IMR-90 (cell line): ENCODE measurements around the gene ABCC3. TPM values are rescaled to one million over a fixed set of nuclear protein-coding genes. Genes with fewer than 3 reads are reported as not detected.

ENCODE experiments used
- ATAC-seq: fragments of 200-7000 bp; cut with Tn5 transposase; 2 replicates; pipeline ENCODE4 v1.9.1; 2020; ENCODE audit warnings: low read depth, mild to moderate bottlenecking, moderate library complexity
- BruUV-seq: library from RNA; stranded (reverse); fragments of 400-500 nt; replicated peaks from 2 replicates; lab custom pipeline; 2021; lab: Mats Ljungman, UMichigan
- CTCF ChIA-PET: fragments of 300-600 bp; formaldehyde crosslinking; extraction: SDS; loops from one replicate; lab custom pipeline; 2021; ENCODE audit warnings: antibody characterized with exemption; lab: Yijun Ruan, JAX
- POLR2A ChIA-PET: fragments of 300-600 bp; sonication (Branson Sonifier 250); formaldehyde crosslinking; loops from one replicate; lab custom pipeline; 2022; ENCODE audit warnings: antibody characterized with exemption; ENCODE audit not compliant: unreplicated experiment; lab: Charles Lee
- DNase-seq: peaks from one replicate; pipeline ENCODE4 v3.0.0; 2013
- H2AFZ ChIP-seq: replicated peaks from 2 replicates; pipeline ENCODE3; 2013; ENCODE audit warnings: low read length, mild to moderate bottlenecking; ENCODE audit not compliant: poor library complexity
- H2AK5ac ChIP-seq: 2 replicates; pipeline ENCODE4 v1.6.1; 2013; ENCODE audit warnings: low read depth, low read length, inconsistent platforms
- H2AK9ac ChIP-seq: replicated peaks from 2 replicates; pipeline ENCODE3; 2013; ENCODE audit warnings: mild to moderate bottlenecking, low read depth, low read length, moderate library complexity; ENCODE audit not compliant: poor library complexity
- H2BK120ac ChIP-seq: 2 replicates; pipeline ENCODE4 v1.6.1; 2013; ENCODE audit warnings: low read depth, low read length, inconsistent platforms
- H2BK15ac ChIP-seq: 3 replicates; pipeline ENCODE4 v1.6.1; 2013; ENCODE audit warnings: low read depth, low read length, inconsistent platforms
- H2BK20ac ChIP-seq: 2 replicates; pipeline ENCODE4 v1.6.1; 2013; ENCODE audit warnings: low read depth, mild to moderate bottlenecking, inconsistent platforms, low read length, moderate library complexity
- H2BK5ac ChIP-seq: 2 replicates; pipeline ENCODE4 v1.6.1; 2013; ENCODE audit warnings: mild to moderate bottlenecking, low read depth, low read length, inconsistent platforms; ENCODE audit not compliant: poor library complexity, severe bottlenecking
- H3K14ac ChIP-seq: replicated peaks from 2 replicates; pipeline ENCODE4 v1.6.1; 2013; ENCODE audit warnings: low read depth, low read length, inconsistent platforms
- H3K18ac ChIP-seq: 2 replicates; pipeline ENCODE4 v1.6.1; 2013; ENCODE audit warnings: low read depth, low read length, control low read depth
- H3K23ac ChIP-seq: 2 replicates; pipeline ENCODE4 v1.6.1; 2013; ENCODE audit warnings: low read depth, low read length, inconsistent platforms
- H3K27ac ChIP-seq: 2 replicates; pipeline ENCODE4 v1.5.1; 2013; ENCODE audit warnings: mild to moderate bottlenecking, control low read depth, low read length; ENCODE audit not compliant: insufficient read depth
- H3K27me3 ChIP-seq: 2 replicates; pipeline ENCODE4 v1.6.1; 2013; ENCODE audit warnings: low read length; ENCODE audit not compliant: control insufficient read depth, insufficient read depth
- H3K36me3 ChIP-seq: 2 replicates; pipeline ENCODE4 v1.6.1; 2013; ENCODE audit warnings: low read length, mixed read lengths; ENCODE audit not compliant: control insufficient read depth, insufficient read depth
- H3K4ac ChIP-seq: 2 replicates; pipeline ENCODE4 v1.6.1; 2013; ENCODE audit warnings: low read depth, low read length, inconsistent platforms
- H3K4me1 ChIP-seq: 2 replicates; pipeline ENCODE4 v1.6.1; 2013; ENCODE audit warnings: low read length, mixed read lengths; ENCODE audit not compliant: control insufficient read depth, insufficient read depth
- H3K4me2 ChIP-seq: 2 replicates; pipeline ENCODE4 v1.6.1; 2013; ENCODE audit warnings: low read depth, mild to moderate bottlenecking, control low read depth, low read length, moderate library complexity
- H3K4me3 ChIP-seq: 2 replicates; pipeline ENCODE4 v1.5.1; 2013; ENCODE audit warnings: low read depth, mild to moderate bottlenecking, control low read depth, low read length, moderate library complexity; ENCODE audit not compliant: insufficient read depth
- H3K56ac ChIP-seq: 2 replicates; pipeline ENCODE4 v1.6.1; 2013; ENCODE audit warnings: low read length, inconsistent platforms; ENCODE audit not compliant: insufficient read depth; ENCODE audit errors: extremely low read depth
- H3K79me1 ChIP-seq, 2 experiments: 2 replicates each; pipeline ENCODE4 v1.6.1; 2013; ENCODE audit warnings: low read length in 2 of 2, inconsistent platforms in 1 of 2, low read depth in 1 of 2
- H3K9ac ChIP-seq: 2 replicates; pipeline ENCODE4 v1.6.1; 2013; ENCODE audit warnings: low read depth, low read length, control low read depth
- H3K9me1 ChIP-seq: 2 replicates; pipeline ENCODE4 v1.6.1; 2013; ENCODE audit warnings: low read length, inconsistent platforms; ENCODE audit not compliant: insufficient read depth
- H3K9me3 ChIP-seq: 2 replicates; pipeline ENCODE4 v1.6.1; 2013; ENCODE audit warnings: low read length; ENCODE audit not compliant: control insufficient read depth, insufficient read depth
- H4K20me1 ChIP-seq: 2 replicates; pipeline ENCODE4 v1.6.1; 2013; ENCODE audit warnings: low read length, inconsistent platforms; ENCODE audit not compliant: insufficient read depth
- H4K5ac ChIP-seq: 2 replicates; pipeline ENCODE4 v1.6.1; 2013; ENCODE audit warnings: mild to moderate bottlenecking, low read depth, low read length, control low read depth
- H4K8ac ChIP-seq, 2 experiments: 2 replicates each; pipeline ENCODE4 v1.6.1; 2013; ENCODE audit warnings: low read depth in 2 of 2, low read length in 2 of 2, control low read depth in 1 of 2, inconsistent platforms in 1 of 2
- H4K91ac ChIP-seq: 2 replicates; pipeline ENCODE4 v1.6.1; 2013; ENCODE audit warnings: low read depth, low read length, inconsistent platforms; ENCODE audit not compliant: insufficient read depth
- CHD1 ChIP-seq: IDR thresholded peaks from 2 replicates; pipeline ENCODE4 v1.6.1; 2012; ENCODE audit warnings: low read depth, low read length, improper control_type of control experiment
- FOS ChIP-seq: fragments of 150-350 bp; IDR thresholded peaks from 2 replicates; pipeline ENCODE4 v1.6.1; 2016; ENCODE audit warnings: low read depth, low read length
- MAFK ChIP-seq: IDR thresholded peaks from 2 replicates; pipeline ENCODE4 v1.6.1; 2012; ENCODE audit warnings: low read depth, low read length, improper control_type of control experiment
- MXI1 ChIP-seq: IDR thresholded peaks from 2 replicates; pipeline ENCODE4 v1.6.1; 2012; ENCODE audit warnings: low read depth, mild to moderate bottlenecking, low read length, moderate library complexity, borderline replicate concordance
- RAD21 ChIP-seq: IDR thresholded peaks from 2 replicates; pipeline ENCODE4 v1.6.1; 2012; ENCODE audit warnings: low read length, improper control_type of control experiment
- WGBS, 2 experiments: methylation state at CpG; one replicate each; pipeline versions ENCODE4 v1.1.5 to v1.1.7; 2013; ENCODE audit warnings: missing lambda C conversion rate in 2 of 2; ENCODE audit not compliant: insufficient read length in 1 of 2; ENCODE audit errors: extremely low coverage in 2 of 2; 5-methylcytosine and 5-hydroxymethylcytosine counted together
- dilution Hi-C: fragments of 300-500 bp; cut with HindIII; formaldehyde crosslinking; loops from one replicate; pipeline ENCODE4 v1.14.3; 2018; ENCODE audit warnings: low sequenced_read_pairs; ENCODE audit not compliant: unreplicated experiment
- in situ Hi-C: fragments of 300-500 bp; cut with MboI; formaldehyde crosslinking; loops from 3 replicates; pipeline ENCODE4 v1.14.3; 2019; ENCODE audit warnings: low sequenced_read_pairs, inconsistent platforms, mixed read lengths
- intact Hi-C: fragments of 100-400 bp; cut with micrococcal nuclease; formaldehyde crosslinking; loops from 2 replicates; pipeline ENCODE4 v1.10.0; 2022
- polyA plus RNA-seq, 3 experiments: library from polyadenylated mRNA; depleted of rRNA; stranded (reverse); fragments of >200 nt; gene quantifications; 2 replicates each; pipeline ENCODE4 v1.2.3, GENCODE V29; 2012; ENCODE audit warnings: low replicate concordance in 1 of 3
- total RNA-seq: library from RNA; depleted of rRNA; stranded (reverse); fragments of >200 nt; gene quantifications from 2 replicates; pipeline ENCODE4 v1.2.3, GENCODE V29; 2012
- TF ChIP-seq, protein P1 (sequence below): fragments of 150-350 bp; IDR thresholded peaks from 2 replicates; pipeline ENCODE4 v1.6.1; 2017; ENCODE audit warnings: mild to moderate bottlenecking, antibody characterized with exemption, low read length, low read depth

ABCC3 gene
- total and polyA plus RNA-seq, 2 of the 4 experiments (the other 2 are of a cell fraction), result 3.2 to 6.6 TPM

GRCh38 chr17:50613007-50613992 lies 21.4 kb upstream of the ABCC3 start (continued):
- TF ChIP-seq, protein P1, sequence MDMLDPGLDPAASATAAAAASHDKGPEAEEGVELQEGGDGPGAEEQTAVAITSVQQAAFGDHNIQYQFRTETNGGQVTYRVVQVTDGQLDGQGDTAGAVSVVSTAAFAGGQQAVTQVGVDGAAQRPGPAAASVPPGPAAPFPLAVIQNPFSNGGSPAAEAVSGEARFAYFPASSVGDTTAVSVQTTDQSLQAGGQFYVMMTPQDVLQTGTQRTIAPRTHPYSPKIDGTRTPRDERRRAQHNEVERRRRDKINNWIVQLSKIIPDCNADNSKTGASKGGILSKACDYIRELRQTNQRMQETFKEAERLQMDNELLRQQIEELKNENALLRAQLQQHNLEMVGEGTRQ, result no peak
- TF ChIP-seq MXI1, result no peak

DNA sequence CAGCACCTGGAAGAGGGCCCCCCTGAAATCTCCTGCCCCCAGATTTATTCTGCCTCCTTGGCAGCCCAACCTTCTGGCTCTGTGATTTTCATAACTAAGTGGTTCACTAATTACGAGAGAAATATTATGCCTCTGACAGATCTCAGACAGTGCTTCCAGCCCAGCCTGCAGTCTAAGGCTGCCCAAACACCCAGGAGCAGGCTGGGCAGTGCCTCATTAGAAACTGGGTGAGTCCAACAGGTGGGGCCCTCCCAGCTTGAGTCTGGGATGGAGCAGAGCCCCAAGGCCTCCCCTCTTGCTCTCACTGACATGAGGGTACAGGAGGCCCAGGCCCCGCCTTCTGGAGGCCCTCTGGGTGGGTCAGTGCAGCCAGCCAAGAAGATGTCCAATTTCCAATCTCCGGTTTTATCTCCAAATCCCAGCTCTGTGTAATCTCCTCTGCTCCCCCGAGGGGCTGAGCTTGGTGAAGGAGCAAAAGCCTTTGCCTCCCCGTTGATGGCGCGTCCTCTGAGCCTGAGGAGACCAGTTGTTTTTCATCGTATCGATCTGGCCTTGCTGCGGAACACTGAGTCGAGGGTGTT lies 20.1 kb upstream of the ABCC3 start:
- no TSS peak for BruUV-seq
- dilution Hi-C loops (no loop called here), intact Hi-C loops (no loop called here), in situ Hi-C loops (loop anchor here (5.0 kb wide), 1 partner anchor 47 kb away; no protein-coding TSS in a partner anchor)
- ChIA-PET CTCF (no interaction called here), POLR2A (no interaction called here)
- H3K36me3 ChIP-seq, result no peaks in the 10 kb centered on the region
- no peak for TF ChIP-seq CHD1
- no peak for TF ChIP-seq RAD21
- no peak for TF ChIP-seq FOS
- no peak for TF ChIP-seq MAFK
- no peak for ATAC-seq
- H3K27me3 ChIP-seq, result peaks cover 7% of the 10 kb centered on the region; the same call in 1 of the 2 replicates
- no peak overlapping the region for H2AK5ac ChIP-seq
- H3K4me1 ChIP-seq, result peaks cover 6% of the 10 kb centered on the region
- no peak overlapping the region for H3K4ac ChIP-seq
- H3K14ac ChIP-seq, result no peak overlapping the region
- H3K4me2 ChIP-seq, result no peak overlapping the region
- no peak overlapping the region for H4K8ac ChIP-seq
- H4K20me1 ChIP-seq, result no peaks in the 10 kb centered on the region
- H3K18ac ChIP-seq, result no peak overlapping the region
- H2AFZ ChIP-seq, result no peak overlapping the region
- WGBS, 2 experiments, result 70% methylated on average over 5 of the region's 11 CpGs; no CpG with 5 or more reads in 1 of the 2 experiments
- no peaks in the 10 kb centered on the region for H3K79me1 ChIP-seq
- no peak overlapping the region for H4K91ac ChIP-seq
- no peak for DNase-seq
- no peaks in the 10 kb centered on the region for H3K9me3 ChIP-seq
- no peak overlapping the region for H4K5ac ChIP-seq
- H3K4me3 ChIP-seq, result no peak overlapping the region
- peaks cover 6% of the 10 kb centered on the region; the same call in 1 of the 2 replicates for H3K9me1 ChIP-seq
- no peak overlapping the region for H3K27ac ChIP-seq
- H3K9ac ChIP-seq, result no peak overlapping the region
- no peak overlapping the region for H2BK15ac ChIP-seq
- H2BK20ac ChIP-seq, result no peak overlapping the region
- H2AK9ac ChIP-seq, result no peak overlapping the region
- no peak overlapping the region for H3K23ac ChIP-seq
- no peak overlapping the region for H3K56ac ChIP-seq
- no peak overlapping the region for H2BK5ac ChIP-seq
- H2BK120ac ChIP-seq, result no peak overlapping the region
